Measurements from ENCODE around the gene BTD.

The BTD gene

GRCh38 chr3:15673536-15673935 is 72.0 kb downstream of the BTD start:
- DNase-seq: no peak

GRCh38 chr3:15676259-15676658 is 74.7 kb downstream of the BTD start:
- DNase-seq: no peak

- DNase-seq: no peak
These were observed 77.8 kb downstream of the BTD start for GRCh38 chr3:15679306-15679705.

- no peak for DNase-seq
These were observed 80.1 kb downstream of the BTD start for GRCh38 chr3:15681668-15682067.

GRCh38 chr3:15682561-15683185 is 81.1 kb downstream of the BTD start:
- no peak for DNase-seq

- DNase-seq: no peak
These were observed 81.7 kb downstream of the BTD start for GRCh38 chr3:15683253-15683652.

GRCh38 chr3:15685927-15686326 is 84.4 kb downstream of the BTD start:
- DNase-seq: peak; percentile 6

- no peak for DNase-seq
These were observed 88.7 kb downstream of the BTD start for GRCh38 chr3:15690230-15690629.

- DNase-seq: no peak
These were observed 89.2 kb downstream of the BTD start for GRCh38 chr3:15690748-15691147.

- no peak for DNase-seq
These were observed 91.8 kb downstream of the BTD start for GRCh38 chr3:15693355-15693754.

GRCh38 chr3:15694628-15695027 is 93.1 kb downstream of the BTD start:
- DNase-seq: no peak

All from CD4-positive, alpha-beta T cell treated with Interleukin-12 subunit alpha and Interleukin-12 subunit beta, for 1 hour (primary cell).